ENCODE results near the gene POLR1D.

The POLR1D gene

DNA sequence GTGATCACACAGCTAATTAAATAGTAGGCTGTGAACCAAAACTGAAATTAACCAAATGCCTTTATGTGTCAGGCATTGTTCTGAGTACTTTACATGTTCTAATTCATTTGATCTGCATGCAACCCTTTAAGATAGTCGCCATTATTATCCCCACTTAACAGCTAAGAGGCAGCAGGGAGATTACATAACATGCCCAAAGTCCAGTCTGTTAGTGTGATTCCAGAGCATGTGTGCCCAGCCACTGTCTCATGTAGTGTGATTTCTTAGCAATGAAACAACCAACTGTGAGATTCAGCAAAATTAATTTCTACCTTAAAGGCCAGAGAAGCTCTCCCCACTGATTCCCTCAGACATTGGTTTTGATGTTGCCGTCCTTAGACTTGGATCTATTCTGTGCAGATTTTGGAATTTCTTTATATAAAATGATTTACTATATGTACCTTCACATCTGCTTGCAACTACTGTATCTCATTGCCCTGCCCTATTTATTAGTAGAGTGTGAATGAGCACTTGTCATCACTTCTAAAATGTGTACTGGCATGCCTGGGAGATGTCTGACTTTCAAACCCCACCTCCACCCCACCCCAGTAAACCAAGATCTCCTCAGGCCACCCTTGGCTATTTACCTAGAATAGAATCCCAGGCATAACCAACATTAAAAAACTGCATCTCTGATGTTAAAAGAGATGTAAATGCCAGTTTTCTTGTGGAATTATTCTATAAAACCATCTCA lies 41.2 kb downstream of the POLR1D start:
- peaks cover 26% of the 10 kb centered on the region for H3K36me3 ChIP-seq (ENCODE audit: control insufficient read depth, insufficient read depth, low read length, severe bottlenecking)
- no peak overlapping the region for H3K4me3 ChIP-seq (ENCODE audit: low read length)
- no peak overlapping the region for H3K9ac ChIP-seq (ENCODE audit: low read length)
- H3K27me3 ChIP-seq (replicated peaks; ENCODE audit: control insufficient read depth, insufficient read depth, low read length): no peaks in the 10 kb centered on the region
- H3K9me3 ChIP-seq (ENCODE audit: control insufficient read depth, low read length): no peaks in the 10 kb centered on the region
- DNase-seq (ENCODE audit: low read depth): no peak
- peaks cover 17% of the 10 kb centered on the region for H3K4me1 ChIP-seq (ENCODE audit: control insufficient read depth, insufficient read depth, low read length)

- H3K9me3 ChIP-seq (ENCODE audit: control insufficient read depth, low read length): no peaks in the 10 kb centered on the region
- H3K9ac ChIP-seq (ENCODE audit: low read length): no peak overlapping the region
- H3K36me3 ChIP-seq (ENCODE audit: control insufficient read depth, insufficient read depth, low read length, severe bottlenecking): peaks cover 26% of the 10 kb centered on the region
- H3K27me3 ChIP-seq (replicated peaks; ENCODE audit: control insufficient read depth, insufficient read depth, low read length): no peaks in the 10 kb centered on the region
- no peak overlapping the region for H3K4me3 ChIP-seq (ENCODE audit: low read length)
- no peak for DNase-seq (ENCODE audit: low read depth)
- peaks cover 14% of the 10 kb centered on the region for H3K4me1 ChIP-seq (ENCODE audit: control insufficient read depth, insufficient read depth, low read length)
These were observed 42.3 kb downstream of the POLR1D start for GRCh38 chr13:27663947-27664346.

DNA sequence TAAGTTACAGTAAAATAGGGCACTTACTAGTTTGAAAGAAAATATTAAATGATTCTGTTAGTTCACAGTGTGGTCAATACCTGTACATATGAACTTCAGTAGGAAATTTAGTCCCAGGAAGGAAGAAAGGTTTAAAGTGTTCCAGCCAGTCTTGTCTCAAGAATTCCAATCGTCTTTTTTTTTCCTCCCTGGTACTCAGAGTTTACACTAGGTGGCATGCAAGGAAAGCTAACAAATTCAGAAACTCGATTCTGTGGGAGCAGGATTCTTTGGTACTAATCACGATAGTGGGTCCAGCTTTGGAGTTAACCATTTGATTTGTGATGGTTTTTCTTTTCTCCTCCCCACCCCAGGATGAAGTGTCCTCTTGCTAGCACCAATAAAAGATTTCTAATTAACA lies 43.6 kb downstream of the POLR1D start:
- H3K27me3 ChIP-seq (replicated peaks; ENCODE audit: control insufficient read depth, insufficient read depth, low read length): no peaks in the 10 kb centered on the region
- no peak overlapping the region for H3K4me3 ChIP-seq (ENCODE audit: low read length)
- H3K4me1 ChIP-seq (ENCODE audit: control insufficient read depth, insufficient read depth, low read length): peaks cover 10% of the 10 kb centered on the region
- H3K9me3 ChIP-seq (ENCODE audit: control insufficient read depth, low read length): no peaks in the 10 kb centered on the region
- H3K36me3 ChIP-seq (ENCODE audit: control insufficient read depth, insufficient read depth, low read length, severe bottlenecking): peaks cover 21% of the 10 kb centered on the region
- DNase-seq (ENCODE audit: low read depth): peak; percentile 19
- H3K9ac ChIP-seq (ENCODE audit: low read length): no peak overlapping the region

DNA sequence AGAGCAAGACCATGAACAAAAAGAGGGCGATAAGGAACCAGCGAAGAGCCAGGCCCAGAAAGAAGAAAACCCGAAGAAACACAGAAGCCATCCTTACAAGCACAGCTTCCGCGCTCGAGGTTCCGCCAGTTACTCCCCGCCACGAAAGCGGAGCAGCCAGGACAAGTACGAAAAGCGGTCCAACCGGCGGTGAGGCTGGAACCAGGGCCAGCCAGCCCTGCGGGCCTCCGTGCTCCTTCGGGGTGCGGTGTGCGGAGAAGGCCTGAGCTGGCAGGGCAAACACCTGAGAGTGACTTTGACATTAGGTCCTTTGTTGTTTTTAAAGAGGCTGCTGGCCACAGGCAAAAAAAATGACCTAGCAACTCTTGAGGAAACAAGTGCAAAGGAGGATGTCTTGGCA lies 44.1 kb downstream of the POLR1D start:
- Histone ChIP-seq H3K27me3 (replicated peaks; ENCODE audit: control insufficient read depth, insufficient read depth, low read length) (no peaks in the 10 kb centered on the region), H3K9ac (ENCODE audit: low read length) (no peak overlapping the region), H3K9me3 (ENCODE audit: control insufficient read depth, low read length) (no peaks in the 10 kb centered on the region), H3K4me1 (ENCODE audit: control insufficient read depth, insufficient read depth, low read length) (peaks cover 10% of the 10 kb centered on the region), H3K36me3 (ENCODE audit: control insufficient read depth, insufficient read depth, low read length, severe bottlenecking) (peaks cover 19% of the 10 kb centered on the region), H3K4me3 (ENCODE audit: low read length) (no peak overlapping the region)
- no peak for DNase-seq (ENCODE audit: low read depth)

DNA sequence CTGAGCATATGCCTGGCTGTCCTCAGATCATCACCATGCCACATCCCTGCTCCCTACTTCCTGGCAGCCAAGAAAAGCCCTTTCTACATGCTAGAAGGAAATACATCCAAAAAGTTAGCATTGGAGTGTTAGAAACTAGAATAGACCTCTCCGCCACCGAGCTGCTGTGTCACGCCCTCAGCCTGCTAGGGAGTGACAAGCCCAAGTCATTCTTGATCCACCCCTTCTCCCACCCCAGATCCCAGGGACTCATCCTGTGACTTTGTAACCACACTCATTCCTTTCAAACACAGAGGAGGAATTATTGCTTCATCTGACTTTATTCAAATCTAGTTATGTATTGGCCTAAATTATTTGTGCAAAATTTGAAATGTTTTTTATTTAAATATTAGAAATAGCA lies 45.3 kb downstream of the POLR1D start:
- Histone ChIP-seq H3K9me3 (ENCODE audit: control insufficient read depth, low read length) (no peaks in the 10 kb centered on the region), H3K9ac (ENCODE audit: low read length) (no peak overlapping the region), H3K4me3 (ENCODE audit: low read length) (no peak overlapping the region), H3K4me1 (ENCODE audit: control insufficient read depth, insufficient read depth, low read length) (peaks cover 10% of the 10 kb centered on the region), H3K36me3 (ENCODE audit: control insufficient read depth, insufficient read depth, low read length, severe bottlenecking) (peaks cover 19% of the 10 kb centered on the region), H3K27me3 (replicated peaks; ENCODE audit: control insufficient read depth, insufficient read depth, low read length) (no peaks in the 10 kb centered on the region)
- DNase-seq (ENCODE audit: low read depth): no peak

DNA sequence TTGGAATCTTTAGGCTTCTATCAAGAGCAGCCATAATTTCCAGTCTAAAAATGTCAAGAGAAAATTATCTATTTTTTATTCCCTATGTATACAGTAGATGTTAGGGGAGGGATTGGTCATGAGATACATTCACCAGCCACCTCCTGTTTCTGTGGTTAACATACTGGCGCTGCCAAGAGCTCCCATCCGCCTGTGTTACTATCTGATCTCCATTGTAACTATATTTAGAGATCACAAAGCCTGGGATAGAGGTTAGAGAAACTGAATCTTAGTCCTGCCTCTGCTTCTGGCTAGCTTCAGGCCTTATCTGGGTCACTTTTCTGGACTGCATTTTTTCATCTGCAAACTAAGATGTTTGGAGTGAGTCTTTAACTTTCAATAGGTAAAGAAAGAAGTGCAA lies 46.3 kb downstream of the POLR1D start:
- Histone ChIP-seq H3K4me1 (ENCODE audit: control insufficient read depth, insufficient read depth, low read length) (peaks cover 10% of the 10 kb centered on the region), H3K4me3 (ENCODE audit: low read length) (no peak overlapping the region), H3K9me3 (ENCODE audit: control insufficient read depth, low read length) (no peaks in the 10 kb centered on the region), H3K27me3 (replicated peaks; ENCODE audit: control insufficient read depth, insufficient read depth, low read length) (no peaks in the 10 kb centered on the region), H3K9ac (ENCODE audit: low read length) (no peak overlapping the region), H3K36me3 (ENCODE audit: control insufficient read depth, insufficient read depth, low read length, severe bottlenecking) (peaks cover 19% of the 10 kb centered on the region)
- no peak for DNase-seq (ENCODE audit: low read depth)

DNA sequence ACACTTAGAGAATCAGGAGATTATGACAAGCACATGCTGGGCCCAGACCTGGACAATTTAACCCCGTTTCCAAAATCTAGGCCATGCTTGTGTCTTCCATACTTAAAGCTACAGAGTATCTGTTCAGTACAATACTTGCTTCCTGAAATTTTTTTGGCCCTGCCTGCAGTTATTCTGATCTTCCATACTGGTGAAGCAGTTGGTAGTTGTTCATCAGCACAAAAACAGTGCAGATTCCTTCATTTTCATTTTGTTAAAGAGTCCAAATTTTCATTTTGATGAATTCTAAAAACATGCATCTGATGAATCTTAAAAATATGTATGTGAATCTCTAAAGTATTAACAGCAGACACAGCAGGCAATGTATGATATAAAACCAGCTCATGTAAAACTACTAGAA lies 49.2 kb downstream of the POLR1D start:
- no peak overlapping the region for H3K9ac ChIP-seq (ENCODE audit: low read length)
- H3K4me3 ChIP-seq (ENCODE audit: low read length): no peak overlapping the region
- H3K9me3 ChIP-seq (ENCODE audit: control insufficient read depth, low read length): no peaks in the 10 kb centered on the region
- H3K4me1 ChIP-seq (ENCODE audit: control insufficient read depth, insufficient read depth, low read length): no peaks in the 10 kb centered on the region
- H3K27me3 ChIP-seq (replicated peaks; ENCODE audit: control insufficient read depth, insufficient read depth, low read length): no peaks in the 10 kb centered on the region
- peaks cover 16% of the 10 kb centered on the region for H3K36me3 ChIP-seq (ENCODE audit: control insufficient read depth, insufficient read depth, low read length, severe bottlenecking)
- no peak for DNase-seq (ENCODE audit: low read depth)

GRCh38 chr13:27672025-27672424 lies 50.3 kb downstream of the POLR1D start:
- H3K9ac ChIP-seq (ENCODE audit: low read length): no peak overlapping the region
- no peak overlapping the region for H3K4me3 ChIP-seq (ENCODE audit: low read length)
- peaks cover 3% of the 10 kb centered on the region for H3K4me1 ChIP-seq (ENCODE audit: control insufficient read depth, insufficient read depth, low read length)
- no peaks in the 10 kb centered on the region for H3K9me3 ChIP-seq (ENCODE audit: control insufficient read depth, low read length)
- DNase-seq (ENCODE audit: low read depth): no peak
- peaks cover 4% of the 10 kb centered on the region for H3K36me3 ChIP-seq (ENCODE audit: control insufficient read depth, insufficient read depth, low read length, severe bottlenecking)
- H3K27me3 ChIP-seq (replicated peaks; ENCODE audit: control insufficient read depth, insufficient read depth, low read length): no peaks in the 10 kb centered on the region
